GM10266 (cell line): Measurements from ENCODE around the gene KLHDC4.

Source experiments
- DNase-seq: peaks from one replicate; pipeline ENCODE4 v3.0.0; 2012; ENCODE audit errors: extremely low spot score
- TF ChIP-seq, protein P1 (sequence below): IDR thresholded peaks from 2 replicates; pipeline ENCODE4 v1.5.1; 2012; ENCODE audit warnings: mild to moderate bottlenecking, low read depth; ENCODE audit not compliant: control insufficient read depth, insufficient read depth; ENCODE audit errors: missing control alignments

KLHDC4 gene

DNA sequence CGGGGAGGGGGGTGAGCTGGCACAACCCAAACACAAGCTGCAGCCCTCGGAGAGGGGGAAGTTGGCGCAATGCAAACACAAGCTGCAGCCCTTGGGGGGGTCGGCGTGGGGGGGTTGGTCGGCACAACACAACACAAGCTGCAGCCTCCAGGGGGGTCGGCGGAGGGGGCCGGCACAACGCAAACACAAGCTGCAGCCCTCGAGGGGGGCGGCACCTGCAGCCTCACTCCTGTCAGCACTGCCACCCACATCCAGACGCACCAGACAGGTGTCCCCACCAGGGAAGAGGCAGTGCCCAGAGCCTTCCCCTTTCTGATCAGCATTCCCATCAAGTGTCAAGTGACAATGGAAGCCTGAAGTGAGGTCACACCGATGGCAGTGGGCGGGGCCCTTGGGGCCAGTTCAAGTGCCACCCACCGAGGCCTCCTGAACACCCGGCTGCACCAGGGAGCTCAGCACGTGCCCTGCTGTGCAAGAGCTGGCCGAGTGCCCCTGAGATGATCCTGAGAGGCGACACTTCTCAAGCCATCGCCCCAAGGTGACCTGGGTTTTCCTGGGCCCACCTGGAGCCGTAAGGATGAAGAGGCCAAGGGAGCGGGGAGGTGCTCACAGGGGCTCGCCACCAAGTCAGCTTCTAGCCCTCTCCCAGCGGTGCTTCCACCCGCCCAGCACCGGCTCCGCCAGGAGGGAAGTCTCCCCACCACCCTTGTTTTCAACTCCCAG lies 59.3 kb downstream of the KLHDC4 start:
- DNase-seq = no peak
- TF ChIP-seq, protein P1, sequence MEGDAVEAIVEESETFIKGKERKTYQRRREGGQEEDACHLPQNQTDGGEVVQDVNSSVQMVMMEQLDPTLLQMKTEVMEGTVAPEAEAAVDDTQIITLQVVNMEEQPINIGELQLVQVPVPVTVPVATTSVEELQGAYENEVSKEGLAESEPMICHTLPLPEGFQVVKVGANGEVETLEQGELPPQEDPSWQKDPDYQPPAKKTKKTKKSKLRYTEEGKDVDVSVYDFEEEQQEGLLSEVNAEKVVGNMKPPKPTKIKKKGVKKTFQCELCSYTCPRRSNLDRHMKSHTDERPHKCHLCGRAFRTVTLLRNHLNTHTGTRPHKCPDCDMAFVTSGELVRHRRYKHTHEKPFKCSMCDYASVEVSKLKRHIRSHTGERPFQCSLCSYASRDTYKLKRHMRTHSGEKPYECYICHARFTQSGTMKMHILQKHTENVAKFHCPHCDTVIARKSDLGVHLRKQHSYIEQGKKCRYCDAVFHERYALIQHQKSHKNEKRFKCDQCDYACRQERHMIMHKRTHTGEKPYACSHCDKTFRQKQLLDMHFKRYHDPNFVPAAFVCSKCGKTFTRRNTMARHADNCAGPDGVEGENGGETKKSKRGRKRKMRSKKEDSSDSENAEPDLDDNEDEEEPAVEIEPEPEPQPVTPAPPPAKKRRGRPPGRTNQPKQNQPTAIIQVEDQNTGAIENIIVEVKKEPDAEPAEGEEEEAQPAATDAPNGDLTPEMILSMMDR = no peak

DNA sequence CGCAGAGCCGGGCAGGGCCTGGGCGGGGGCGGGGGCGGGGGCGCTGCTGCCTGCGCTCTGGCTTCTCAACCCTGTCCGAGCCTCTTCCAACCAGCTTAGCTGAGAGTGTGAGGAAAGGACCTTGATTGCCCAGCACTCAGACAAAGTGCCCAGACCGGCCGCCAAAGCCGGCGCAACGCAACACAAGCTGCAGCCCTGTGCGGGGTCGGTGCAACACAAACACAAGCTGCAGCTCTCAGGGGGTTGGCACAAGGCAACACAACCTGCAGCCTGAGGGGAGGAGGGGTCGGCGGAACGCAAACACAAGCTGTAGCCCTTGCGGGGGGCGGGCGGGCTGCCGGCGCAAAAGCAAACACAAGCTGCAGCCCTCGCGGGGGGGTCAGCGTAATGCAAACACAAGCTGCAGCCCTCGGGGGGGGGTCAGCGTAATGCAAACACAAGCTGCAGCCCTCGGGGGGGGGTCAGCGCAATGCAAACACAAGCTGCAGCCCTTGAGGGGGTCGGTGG lies 60.0 kb downstream of the KLHDC4 start:
- no peak for DNase-seq
- TF ChIP-seq, protein P1 = no peak

DNA sequence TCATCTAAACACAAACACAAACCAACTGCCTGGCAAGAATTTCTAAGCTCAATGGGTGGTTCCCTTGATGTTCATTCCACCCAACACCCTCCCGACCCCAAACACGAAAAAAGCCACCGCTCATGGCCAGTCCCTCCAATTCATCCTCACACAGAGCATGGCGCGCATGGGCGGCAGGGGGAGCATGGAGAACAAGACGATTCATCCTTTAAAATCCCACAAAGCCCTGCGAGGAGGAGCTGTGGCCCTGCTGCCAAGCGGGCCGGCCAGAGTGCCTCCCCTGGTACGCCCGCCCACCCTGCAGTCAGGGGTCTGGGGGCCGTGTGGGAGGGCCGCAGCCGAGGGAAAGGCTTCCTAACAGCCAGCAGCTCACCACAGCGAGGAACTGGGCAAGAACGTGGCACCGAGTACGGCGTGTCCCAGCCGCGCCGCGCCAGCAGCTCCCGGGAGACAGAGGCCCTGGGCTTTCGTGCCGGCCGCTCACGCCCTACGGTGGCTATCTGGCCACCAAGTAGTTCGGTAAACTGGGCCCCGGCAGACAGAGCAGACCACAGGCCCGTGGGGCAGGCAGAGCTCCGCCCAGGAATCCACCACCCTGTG lies 60.9 kb downstream of the KLHDC4 start:
- TF ChIP-seq, protein P1 = no peak
- DNase-seq = no peak

- DNase-seq = no peak
Measured at GRCh38 chr16:87703835-87704375, 61.9 kb downstream of the KLHDC4 start.

DNA sequence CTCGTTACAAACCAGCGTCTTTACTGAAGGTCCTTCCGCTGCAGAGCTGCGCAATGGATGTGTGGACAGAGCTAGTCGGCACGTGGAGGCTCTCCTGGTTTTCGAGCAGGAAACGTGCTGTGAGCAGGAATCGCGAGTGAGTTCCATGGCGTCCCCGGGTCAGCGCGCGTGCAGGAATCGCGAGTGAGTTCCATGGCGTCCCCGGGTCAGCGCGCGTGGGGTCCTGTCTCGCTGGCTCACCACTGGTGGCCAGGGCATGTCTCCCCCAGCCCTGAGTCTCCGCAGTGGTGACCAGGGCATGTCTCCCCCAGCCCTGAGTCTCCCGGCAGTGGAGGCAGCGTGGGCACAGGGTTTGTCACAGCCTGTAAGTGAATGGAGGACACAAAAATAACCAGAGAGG lies 62.7 kb downstream of the KLHDC4 start:
- DNase-seq = no peak
- TF ChIP-seq, protein P1 = no peak

More at GRCh38 chr16:87703835-87704375, 61.9 kb downstream of the KLHDC4 start:
- TF ChIP-seq, protein P1 = no peak

DNA sequence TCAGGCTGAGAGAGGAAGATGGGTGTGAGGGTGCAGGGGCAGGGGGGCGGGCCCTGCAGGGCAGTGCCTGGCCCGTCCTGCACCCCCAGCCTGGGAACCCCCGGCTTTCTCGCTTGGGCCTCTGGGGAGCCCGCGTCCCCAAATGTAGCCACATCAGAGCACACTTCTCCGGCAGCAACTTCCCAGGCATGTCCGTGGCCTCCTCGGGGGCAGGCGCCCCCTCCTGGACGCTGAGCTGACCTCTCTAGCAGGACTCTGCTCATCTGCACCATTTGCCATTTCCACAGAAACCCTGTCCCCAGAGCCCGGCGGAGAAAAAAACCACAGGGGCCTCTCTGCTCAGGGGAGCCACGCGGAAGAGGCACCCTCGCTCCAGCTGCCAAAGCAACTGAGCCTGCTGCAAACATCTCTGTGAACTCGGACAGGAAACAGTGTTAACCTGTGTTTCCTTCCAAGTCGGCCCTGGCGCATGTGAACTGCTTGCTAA lies 63.4 kb downstream of the KLHDC4 start:
- TF ChIP-seq, protein P1 = peak; percentile 73
- peak; percentile 94 for DNase-seq
